A549 (cell line): Measurements from ENCODE around the gene SYP.

ENCODE experiments used
- CEBPB ChIP-seq, 2 experiments: fragments of >200 bp in 1 of 2; sonication (Bioruptor Twin) in 1 of 2; formaldehyde crosslinking in 1 of 2; IDR thresholded peaks; 2 replicates each; pipeline ENCODE4 v1.6.1; 2012 to 2016
- CTCF ChIP-seq: fragments of >200 bp; sonication (Bioruptor Twin); formaldehyde crosslinking; IDR thresholded peaks from 3 replicates; pipeline ENCODE4 v1.5.1; 2016
- ELK1 ChIP-seq: fragments of 150-350 bp; IDR thresholded peaks from 2 replicates; pipeline ENCODE4 v1.6.1; 2014; ENCODE audit warnings: low read depth, mild to moderate bottlenecking, low read length
- EP300 ChIP-seq, 2 experiments: fragments of >200 bp; sonication (Bioruptor Twin); formaldehyde crosslinking; IDR thresholded peaks; 2 replicates in 1 of 2; 3 replicates in 1 of 2; pipeline ENCODE4 v1.6.1; 2016 to 2017
- ESRRA ChIP-seq: fragments of 150-350 bp; IDR thresholded peaks from 2 replicates; pipeline ENCODE4 v1.6.1; 2014; ENCODE audit warnings: mild to moderate bottlenecking, low read length, borderline replicate concordance
- JUN ChIP-seq, 2 experiments: fragments of >200 bp; sonication (Bioruptor Twin); formaldehyde crosslinking; IDR thresholded peaks; 2 replicates in 1 of 2; 3 replicates in 1 of 2; pipeline ENCODE4 v1.6.1; 2016 to 2017
- MAX ChIP-seq: IDR thresholded peaks from 2 replicates; pipeline ENCODE4 v1.6.1; 2012
- MYC ChIP-seq: IDR thresholded peaks from 2 replicates; pipeline ENCODE4 v1.6.1; 2012; ENCODE audit warnings: mild to moderate bottlenecking, inconsistent platforms, low read length, improper control_type of control experiment, borderline replicate concordance
- POLR2A ChIP-seq: IDR thresholded peaks from 2 replicates; pipeline ENCODE4 v1.6.1; 2012; ENCODE audit warnings: mild to moderate bottlenecking, low read length
- POLR2AphosphoS2 ChIP-seq: conservative IDR thresholded peaks from 2 replicates; pipeline ENCODE4 v1.6.1; 2012; ENCODE audit warnings: low read length, improper control_type of control experiment, inconsistent platforms
- RFX5 ChIP-seq: fragments of 450-650 bp; IDR thresholded peaks from 2 replicates; pipeline ENCODE4 v1.7.1; 2014; ENCODE audit warnings: antibody characterized with exemption, mild to moderate bottlenecking, moderate library complexity
- SMC3 ChIP-seq: fragments of >200 bp; sonication (Bioruptor Twin); formaldehyde crosslinking; IDR thresholded peaks from 3 replicates; pipeline ENCODE4 v1.6.1; 2018; ENCODE audit warnings: inconsistent platforms
- TFCP2L1 ChIP-seq: fragments of 250-450 bp; sonication (Bioruptor Pico); IDR thresholded peaks from 2 replicates; pipeline ENCODE4 v1.5.0; 2021; ENCODE audit warnings: mild to moderate bottlenecking
- ZFP36 ChIP-seq: fragments of 450-650 bp; IDR thresholded peaks from 2 replicates; pipeline ENCODE4 v1.6.1; 2014; ENCODE audit warnings: borderline replicate concordance; ENCODE audit not compliant: partially characterized antibody

DNA sequence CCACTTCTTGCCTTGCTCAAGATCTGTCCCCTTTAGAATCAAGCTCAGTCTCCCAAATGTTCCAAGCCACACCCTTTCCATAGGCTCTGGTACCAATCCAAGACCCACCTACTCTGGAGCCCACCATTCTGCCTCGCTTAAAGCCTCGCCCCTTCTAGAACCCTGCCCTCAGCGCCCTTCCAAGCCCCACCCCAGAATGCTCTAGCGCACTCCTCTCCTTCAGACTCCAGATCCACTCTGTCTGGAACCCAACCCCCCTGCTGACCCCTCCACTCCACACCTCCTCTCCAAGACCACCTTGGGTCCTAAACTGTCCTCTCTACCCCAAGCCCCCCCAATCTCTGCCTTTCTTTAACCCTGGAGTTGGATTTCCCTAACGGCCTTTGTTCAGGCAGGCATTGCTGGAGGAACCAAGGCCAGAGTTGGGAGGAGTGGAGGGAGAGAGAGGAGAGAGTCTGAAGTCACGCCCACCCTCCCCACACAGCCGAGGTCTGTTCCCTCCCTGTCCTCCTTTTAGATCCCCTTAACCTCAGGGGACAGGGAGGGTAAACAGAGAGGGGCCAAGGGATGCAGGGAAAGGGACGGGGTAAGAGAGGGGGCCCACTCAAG lies 11.4 kb downstream of the SYP start:
- no peak for TF ChIP-seq ESRRA
- no peak for TF ChIP-seq CTCF
- TF ChIP-seq RFX5: no peak
- TF ChIP-seq ELK1: no peak
- no peak for TF ChIP-seq JUN (IDR thresholded peaks at IDR 0.05)
- no peak for TF ChIP-seq MAX
- TF ChIP-seq EP300 (IDR thresholded peaks at IDR 0.05): no peak
- no peak for TF ChIP-seq MYC
- no peak for TF ChIP-seq POLR2AphosphoS2
- TF ChIP-seq ZFP36: no peak
- TF ChIP-seq POLR2A: no peak
- no peak for TF ChIP-seq CEBPB (IDR thresholded peaks at IDR 0.05)
- no peak for TF ChIP-seq SMC3
- TF ChIP-seq TFCP2L1 (CRISPR knock-in tag): no peak
